PC-9 (cell line): ENCODE measurements around the gene JARID2.

Experiments used
- EZH2 ChIP-seq: fragments of 200-600 bp; sonication (generic); IDR thresholded peaks from 2 replicates; pipeline ENCODE4 v1.8.0; 2017; ENCODE audit warnings: antibody characterized with exemption, low read depth
- TF ChIP-seq, protein P1 (sequence below): fragments of 200-600 bp; sonication (generic); conservative IDR thresholded peaks from 2 replicates; pipeline ENCODE4 v1.6.1; 2017; ENCODE audit warnings: mixed run types, antibody characterized with exemption, mild to moderate bottlenecking, moderate library complexity

DNA sequence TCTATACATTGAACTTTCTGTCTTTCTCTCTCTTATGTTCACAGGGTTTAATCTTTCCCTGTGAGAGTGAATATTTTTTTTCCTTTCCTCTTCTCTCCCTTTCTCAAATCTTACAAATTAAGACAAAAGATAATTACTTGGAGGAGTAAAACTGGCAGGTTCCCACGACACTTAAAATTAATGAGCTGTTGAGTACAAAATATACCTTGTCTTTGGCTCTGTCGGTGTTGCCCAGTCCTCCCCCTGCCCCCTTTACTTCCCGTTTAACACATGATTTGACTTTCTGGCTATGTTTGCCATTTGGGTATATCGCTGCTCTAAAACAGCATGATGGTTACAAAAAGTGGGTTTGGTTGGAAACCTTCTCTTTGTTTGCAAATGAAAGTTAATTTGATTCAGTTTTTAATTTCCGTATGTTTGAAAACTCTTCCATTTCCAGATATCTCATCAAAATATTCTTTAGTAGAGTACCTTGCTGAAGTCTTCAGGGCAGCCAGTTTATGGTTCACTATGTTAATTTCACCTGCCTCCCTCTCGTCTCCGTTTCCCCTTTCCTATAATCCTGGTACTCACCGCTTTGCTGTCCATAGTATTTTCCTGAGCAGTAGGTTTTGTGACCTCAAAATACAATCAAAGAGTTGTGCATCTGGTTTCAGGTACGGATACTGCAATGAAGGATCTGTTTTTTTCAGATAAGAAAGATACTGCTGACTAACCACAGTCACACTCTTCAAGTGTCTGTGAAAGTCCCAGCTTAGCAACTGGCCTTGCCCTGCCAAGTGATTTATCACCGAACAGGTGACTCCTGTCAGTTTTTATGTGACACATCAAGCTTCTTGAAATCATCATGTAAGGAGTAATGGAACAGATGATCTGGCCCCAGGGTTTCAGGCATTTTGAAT, 235.8 kb downstream of the JARID2 start:
- no peak for TF ChIP-seq EZH2
- TF ChIP-seq, protein P1, sequence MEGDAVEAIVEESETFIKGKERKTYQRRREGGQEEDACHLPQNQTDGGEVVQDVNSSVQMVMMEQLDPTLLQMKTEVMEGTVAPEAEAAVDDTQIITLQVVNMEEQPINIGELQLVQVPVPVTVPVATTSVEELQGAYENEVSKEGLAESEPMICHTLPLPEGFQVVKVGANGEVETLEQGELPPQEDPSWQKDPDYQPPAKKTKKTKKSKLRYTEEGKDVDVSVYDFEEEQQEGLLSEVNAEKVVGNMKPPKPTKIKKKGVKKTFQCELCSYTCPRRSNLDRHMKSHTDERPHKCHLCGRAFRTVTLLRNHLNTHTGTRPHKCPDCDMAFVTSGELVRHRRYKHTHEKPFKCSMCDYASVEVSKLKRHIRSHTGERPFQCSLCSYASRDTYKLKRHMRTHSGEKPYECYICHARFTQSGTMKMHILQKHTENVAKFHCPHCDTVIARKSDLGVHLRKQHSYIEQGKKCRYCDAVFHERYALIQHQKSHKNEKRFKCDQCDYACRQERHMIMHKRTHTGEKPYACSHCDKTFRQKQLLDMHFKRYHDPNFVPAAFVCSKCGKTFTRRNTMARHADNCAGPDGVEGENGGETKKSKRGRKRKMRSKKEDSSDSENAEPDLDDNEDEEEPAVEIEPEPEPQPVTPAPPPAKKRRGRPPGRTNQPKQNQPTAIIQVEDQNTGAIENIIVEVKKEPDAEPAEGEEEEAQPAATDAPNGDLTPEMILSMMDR = no peak
